Measurements from ENCODE around the gene PSMA2. TPM values are rescaled to one million over a fixed set of nuclear protein-coding genes. Genes with fewer than 3 reads are reported as not detected.

The PSMA2 gene
- total RNA-seq, result 46.0 and 83.0 TPM in 2 replicates

GRCh38 chr7:42931834-42932651, at the start of gene PSMA2, which contains the start of gene MRPL32:
TSS of gene PSMA2 (minus strand) at chr7:42932174. CDS start at chr7:42932158, 16 bp downstream.
TSS of gene MRPL32 (plus strand) at chr7:42932376. CDS start at chr7:42932387, 11 bp downstream.

GRCh38 chr7:42911454-42912447, 20.2 kb downstream of the PSMA2 start, which contains the start of gene C7orf25:
TSS of gene C7orf25 (minus strand) at chr7:42912070. CDS start at chr7:42910900, 1,170 bp downstream.

Other genes with a start within 250 kb of the PSMA2 start
- 7.3 and 15.6 TPM in 2 replicates for gene C7orf25, start 20.1 kb downstream of the PSMA2 start, total RNA-seq
- 42.1 and 62.0 TPM in 2 replicates for gene MRPL32, start 202 bp upstream of the PSMA2 start, total RNA-seq
- gene HECW1, start 180.5 kb upstream of the PSMA2 start, total RNA-seq, result 0.17 and 0.35 TPM in 2 replicates

Data from pericardium fibroblast (primary cell).